ENCODE data around the gene C1D.

DNA sequence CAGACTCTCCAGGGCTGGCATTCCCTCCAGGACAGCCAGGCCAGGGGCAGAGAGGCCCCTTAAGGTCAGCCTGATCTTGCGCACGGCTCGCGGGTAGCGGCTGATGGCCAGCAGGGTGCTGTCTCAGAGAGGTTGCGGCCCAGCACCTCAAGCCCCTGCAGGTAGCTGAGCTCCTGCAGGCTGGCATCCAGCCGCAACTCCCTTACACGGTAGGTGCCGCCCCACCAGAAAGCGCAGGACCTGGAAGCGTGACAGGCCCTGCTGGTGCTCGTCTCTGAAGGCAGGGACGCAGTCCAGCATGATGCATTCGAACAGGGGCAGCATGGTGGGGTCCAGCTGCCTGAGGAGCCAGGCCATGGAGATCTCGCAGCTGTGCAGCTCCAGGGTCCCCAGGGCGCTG is 38.9 kb downstream of the C1D start:
- TF ChIP-seq, protein P1, sequence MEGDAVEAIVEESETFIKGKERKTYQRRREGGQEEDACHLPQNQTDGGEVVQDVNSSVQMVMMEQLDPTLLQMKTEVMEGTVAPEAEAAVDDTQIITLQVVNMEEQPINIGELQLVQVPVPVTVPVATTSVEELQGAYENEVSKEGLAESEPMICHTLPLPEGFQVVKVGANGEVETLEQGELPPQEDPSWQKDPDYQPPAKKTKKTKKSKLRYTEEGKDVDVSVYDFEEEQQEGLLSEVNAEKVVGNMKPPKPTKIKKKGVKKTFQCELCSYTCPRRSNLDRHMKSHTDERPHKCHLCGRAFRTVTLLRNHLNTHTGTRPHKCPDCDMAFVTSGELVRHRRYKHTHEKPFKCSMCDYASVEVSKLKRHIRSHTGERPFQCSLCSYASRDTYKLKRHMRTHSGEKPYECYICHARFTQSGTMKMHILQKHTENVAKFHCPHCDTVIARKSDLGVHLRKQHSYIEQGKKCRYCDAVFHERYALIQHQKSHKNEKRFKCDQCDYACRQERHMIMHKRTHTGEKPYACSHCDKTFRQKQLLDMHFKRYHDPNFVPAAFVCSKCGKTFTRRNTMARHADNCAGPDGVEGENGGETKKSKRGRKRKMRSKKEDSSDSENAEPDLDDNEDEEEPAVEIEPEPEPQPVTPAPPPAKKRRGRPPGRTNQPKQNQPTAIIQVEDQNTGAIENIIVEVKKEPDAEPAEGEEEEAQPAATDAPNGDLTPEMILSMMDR (IDR thresholded peaks at IDR 0.05), result no peak
- TF ChIP-seq POLR2A (IDR thresholded peaks at IDR 0.05), result no peak
